GM13976 (cell line): ENCODE measurements around the gene PCBP3.

Source experiments
- DNase-seq: peaks from one replicate; pipeline ENCODE4 v3.0.0; 2012; ENCODE audit warnings: low spot score
- CTCF ChIP-seq: IDR thresholded peaks from 2 replicates; pipeline ENCODE4 v1.5.1; 2012; ENCODE audit warnings: borderline replicate concordance, mild to moderate bottlenecking; ENCODE audit not compliant: insufficient read depth; ENCODE audit errors: extremely low read depth, missing control alignments, control extremely low read depth
- in situ Hi-C: fragments of 300-500 bp; cut with MboI; formaldehyde crosslinking; loops from one replicate; pipeline ENCODE4 v1.12.0; 2022; ENCODE audit warnings: low sequenced_read_pairs, mixed read lengths, inconsistent platforms; ENCODE audit not compliant: unreplicated experiment

Gene PCBP3

DNA sequence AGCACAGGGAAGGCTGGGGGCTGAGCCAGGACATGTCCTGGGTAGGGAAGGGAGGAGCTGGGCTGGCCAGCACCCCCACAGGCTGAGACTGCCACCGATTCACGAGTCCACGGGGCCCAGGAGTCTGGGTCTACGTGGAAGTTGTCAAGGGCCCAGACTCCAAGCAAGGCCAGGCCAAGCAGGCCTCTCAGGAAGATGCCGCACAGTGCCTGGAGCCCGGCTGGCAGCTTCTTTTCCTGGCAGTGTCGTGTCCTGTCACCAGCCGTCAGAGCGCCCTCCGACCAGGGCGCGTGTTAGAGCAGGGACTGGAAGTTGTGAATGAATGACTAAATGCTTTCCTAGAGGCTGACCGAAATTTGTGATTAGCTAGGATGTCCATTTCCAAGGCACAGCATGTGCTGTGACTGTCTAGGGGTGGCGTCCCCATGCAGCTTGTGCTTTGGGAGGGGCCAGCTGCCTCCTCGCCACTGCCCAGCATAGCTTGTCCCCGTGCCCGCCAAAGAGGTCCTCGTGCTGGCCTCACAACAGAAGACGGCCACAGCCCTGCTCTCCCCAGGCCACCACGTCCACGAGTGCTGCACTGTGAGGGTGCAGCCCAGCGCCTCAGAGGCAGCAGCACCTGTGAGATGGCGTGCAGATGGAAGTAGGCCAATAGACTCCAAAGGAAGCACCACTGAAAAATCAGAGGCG is 190.6 kb downstream of the PCBP3 start:
- TF ChIP-seq CTCF, result no peak
- DNase-seq, result no peak
- in situ Hi-C loops, result no loop called here

DNA sequence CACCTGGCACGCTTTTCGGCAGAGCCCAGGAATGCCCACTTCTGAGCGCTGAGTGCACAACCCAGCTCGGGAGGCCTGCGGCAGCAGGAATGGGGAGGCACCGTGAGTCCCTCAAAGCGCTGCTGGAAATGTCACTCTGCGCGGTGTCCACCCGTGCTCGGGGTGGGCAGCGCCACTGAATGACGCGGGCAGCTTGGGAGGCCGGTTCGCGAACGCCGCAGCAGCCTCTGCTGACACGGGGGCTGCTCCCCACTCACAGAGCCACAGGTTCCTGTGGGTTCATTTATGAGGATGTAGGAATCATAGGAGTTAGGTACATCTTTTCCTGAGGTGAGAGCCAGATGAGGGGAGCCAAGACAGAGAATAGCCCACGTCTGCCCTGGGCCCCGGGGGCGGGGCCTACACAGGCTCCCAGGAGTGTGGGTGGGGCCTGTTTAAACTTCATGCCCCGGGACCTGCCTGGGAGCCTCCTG is 191.3 kb downstream of the PCBP3 start:
- no peak for DNase-seq
- in situ Hi-C loops, result no loop called here
- no peak for TF ChIP-seq CTCF

DNA sequence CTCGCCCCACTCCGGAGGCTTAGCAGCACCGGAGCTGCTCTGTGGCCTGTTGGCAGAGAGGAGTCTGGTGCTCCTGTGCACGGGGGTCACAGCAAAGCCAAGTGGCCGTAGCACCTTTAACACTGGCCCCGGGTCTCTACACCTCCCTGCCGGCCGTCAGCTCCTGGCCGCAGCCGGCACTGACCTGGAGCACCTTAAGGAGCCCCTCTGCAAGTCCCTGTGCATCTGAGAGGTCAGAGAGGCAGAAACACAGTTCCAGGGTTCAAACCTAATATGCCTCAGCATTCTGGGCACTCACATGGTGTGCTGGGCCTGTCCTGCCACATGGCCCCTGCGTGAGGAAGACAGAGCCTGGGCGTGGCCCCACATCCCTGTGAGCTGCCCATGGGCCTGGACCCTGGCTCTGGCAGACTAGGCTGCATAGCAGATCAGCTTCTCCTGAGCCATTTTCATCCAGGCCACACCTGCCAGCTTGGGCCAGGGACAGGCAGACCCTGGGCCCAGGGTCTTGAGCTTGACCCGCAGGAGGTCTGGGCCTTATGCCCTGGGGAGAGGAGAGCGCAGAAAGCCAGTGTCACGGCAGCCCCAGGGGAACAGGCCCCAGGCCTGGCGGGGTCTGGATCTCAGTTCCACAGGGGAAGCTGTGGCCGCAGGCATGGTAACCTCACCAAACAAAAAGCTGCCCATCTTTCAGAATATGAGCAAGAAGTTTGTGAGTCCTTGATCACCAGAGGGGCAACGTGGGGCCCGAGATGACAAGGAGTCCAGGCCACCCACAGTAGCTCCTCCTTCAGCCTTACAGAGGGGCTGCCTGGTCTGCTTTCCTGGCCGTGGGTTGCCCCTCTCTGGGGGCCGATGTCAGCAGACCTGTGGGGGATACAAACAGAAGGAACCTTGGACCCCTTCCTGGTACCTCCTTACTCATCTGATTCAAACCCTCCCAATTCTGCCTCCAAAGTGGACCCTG is 192.1 kb downstream of the PCBP3 start:
- DNase-seq, result no peak
- in situ Hi-C loops, result no loop called here
- TF ChIP-seq CTCF, result no peak

GRCh38 chr21:45836268-45836655 is 192.7 kb downstream of the PCBP3 start:
- no peak for TF ChIP-seq CTCF
- in situ Hi-C loops, result no loop called here
- no peak for DNase-seq

DNA sequence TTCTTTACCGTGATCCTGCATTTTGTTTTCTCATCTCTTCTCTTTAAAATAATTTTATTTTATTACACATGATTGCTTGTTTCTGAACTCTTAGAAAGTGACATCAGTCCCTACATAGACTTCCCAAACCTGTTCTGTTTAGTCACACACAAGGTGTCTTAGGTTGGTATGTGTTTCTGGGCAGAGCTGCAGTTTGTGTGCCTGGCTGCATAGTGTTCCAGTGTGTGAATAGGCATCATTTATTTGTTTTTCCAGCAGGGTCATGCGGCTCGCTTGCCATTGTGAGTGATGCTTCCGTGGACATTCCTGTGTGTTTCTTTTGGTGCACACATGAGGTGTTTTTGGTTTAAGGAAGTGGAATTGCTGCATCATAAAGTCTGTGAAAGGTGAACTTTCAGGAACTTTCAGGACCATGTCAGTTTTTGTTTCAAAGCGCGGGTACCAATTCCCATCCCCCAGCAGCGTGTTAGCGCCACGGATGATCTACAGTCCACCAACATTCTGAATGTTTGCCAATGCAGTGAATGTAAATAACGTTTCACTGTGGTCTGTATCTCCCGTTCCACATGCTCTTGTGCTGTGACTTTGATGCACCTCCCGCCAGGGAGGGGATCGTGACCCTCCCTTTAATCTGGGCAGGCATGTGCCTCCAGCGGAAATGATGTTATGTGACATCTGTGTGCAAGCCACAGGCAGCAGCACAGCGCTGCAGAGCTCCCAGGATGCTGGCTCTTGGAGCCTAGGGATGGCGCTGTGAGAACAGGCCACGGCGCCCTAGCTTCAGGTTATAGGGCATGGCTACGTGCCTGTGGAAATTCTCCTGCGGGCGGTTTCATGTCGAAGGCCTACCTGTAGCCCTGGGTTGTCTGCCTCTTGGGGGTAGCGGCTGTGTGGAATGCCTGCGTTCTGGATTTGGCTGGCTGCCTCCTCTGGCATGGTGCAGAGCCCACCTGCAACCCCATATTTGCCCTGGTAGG is 193.5 kb downstream of the PCBP3 start:
- DNase-seq, result no peak
- in situ Hi-C loops, result no loop called here
- no peak for TF ChIP-seq CTCF

DNA sequence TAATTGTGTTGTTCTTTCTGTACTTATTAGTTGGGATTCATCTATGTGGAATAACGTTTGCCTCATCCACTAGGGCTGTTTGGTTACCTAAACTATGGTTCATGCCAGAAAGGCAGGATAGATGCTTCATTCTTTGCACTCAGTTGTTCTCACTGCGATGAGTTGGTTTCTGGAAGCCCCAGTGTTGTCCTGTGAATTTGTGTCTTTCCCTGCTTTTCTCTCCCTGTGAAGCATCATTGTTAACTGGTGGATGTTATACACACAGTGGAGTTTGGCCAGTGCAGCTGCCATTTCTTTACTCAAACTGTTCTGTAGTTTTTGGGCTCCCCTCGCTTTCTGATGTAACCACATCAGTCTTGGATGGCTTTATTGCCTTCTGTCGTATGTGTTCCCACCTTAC is 194.4 kb downstream of the PCBP3 start:
- TF ChIP-seq CTCF, result no peak
- in situ Hi-C loops, result no loop called here
- DNase-seq, result no peak
